ENCODE data around the gene MAT2B. TPM values are rescaled to one million over a fixed set of nuclear protein-coding genes. Genes with fewer than 3 reads are reported as not detected.

Gene MAT2B
- polyA plus RNA-seq, 1 experiment: 86.4 TPM

DNA sequence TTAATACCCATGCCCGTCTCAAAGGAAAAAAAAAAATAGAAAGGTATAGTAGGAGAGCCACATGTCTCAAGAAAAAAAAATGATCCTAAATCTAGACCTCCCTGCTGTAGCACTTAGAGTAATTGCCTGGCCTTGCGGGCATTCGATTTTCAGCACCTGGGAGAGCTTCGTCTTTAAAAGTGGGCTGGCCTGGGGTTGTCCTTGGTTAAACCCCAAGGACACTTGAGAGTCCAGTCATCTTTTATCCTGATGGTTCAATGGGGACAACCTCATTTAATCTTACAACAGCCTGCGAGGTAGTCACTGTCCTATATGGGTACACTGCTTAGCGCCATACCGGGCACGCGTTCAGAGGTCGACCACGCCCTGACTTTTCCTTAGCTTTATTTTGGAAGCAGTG, 60.1 kb downstream of the MAT2B start:
- H3K4me3 ChIP-seq (ENCODE audit: low read depth, low read length): peak overlapping the region; percentile 50
- ChIA-PET POLR2A (no interaction called here), CTCF (interaction anchor here (0.5 to 13.4 kb wide), 10 partner anchors 9 to 1107 kb away, joined by 3 to 142 read pairs (median 4); no protein-coding TSS in a partner anchor)
- H3K27ac ChIP-seq (ENCODE audit: low read depth, low read length): no peak overlapping the region
- no peaks in the 10 kb centered on the region for H3K9me3 ChIP-seq (ENCODE audit: control insufficient read depth, insufficient read depth, low read length)
- DNase-seq (ENCODE audit: low read depth, low spot score): no peak
- no peaks in the 10 kb centered on the region for H3K27me3 ChIP-seq (ENCODE audit: control insufficient read depth, insufficient read depth, low read length)
- TF ChIP-seq, protein P1, sequence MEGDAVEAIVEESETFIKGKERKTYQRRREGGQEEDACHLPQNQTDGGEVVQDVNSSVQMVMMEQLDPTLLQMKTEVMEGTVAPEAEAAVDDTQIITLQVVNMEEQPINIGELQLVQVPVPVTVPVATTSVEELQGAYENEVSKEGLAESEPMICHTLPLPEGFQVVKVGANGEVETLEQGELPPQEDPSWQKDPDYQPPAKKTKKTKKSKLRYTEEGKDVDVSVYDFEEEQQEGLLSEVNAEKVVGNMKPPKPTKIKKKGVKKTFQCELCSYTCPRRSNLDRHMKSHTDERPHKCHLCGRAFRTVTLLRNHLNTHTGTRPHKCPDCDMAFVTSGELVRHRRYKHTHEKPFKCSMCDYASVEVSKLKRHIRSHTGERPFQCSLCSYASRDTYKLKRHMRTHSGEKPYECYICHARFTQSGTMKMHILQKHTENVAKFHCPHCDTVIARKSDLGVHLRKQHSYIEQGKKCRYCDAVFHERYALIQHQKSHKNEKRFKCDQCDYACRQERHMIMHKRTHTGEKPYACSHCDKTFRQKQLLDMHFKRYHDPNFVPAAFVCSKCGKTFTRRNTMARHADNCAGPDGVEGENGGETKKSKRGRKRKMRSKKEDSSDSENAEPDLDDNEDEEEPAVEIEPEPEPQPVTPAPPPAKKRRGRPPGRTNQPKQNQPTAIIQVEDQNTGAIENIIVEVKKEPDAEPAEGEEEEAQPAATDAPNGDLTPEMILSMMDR (IDR thresholded peaks at IDR 0.05; ENCODE audit: low read depth, low read length): no peak

DNA sequence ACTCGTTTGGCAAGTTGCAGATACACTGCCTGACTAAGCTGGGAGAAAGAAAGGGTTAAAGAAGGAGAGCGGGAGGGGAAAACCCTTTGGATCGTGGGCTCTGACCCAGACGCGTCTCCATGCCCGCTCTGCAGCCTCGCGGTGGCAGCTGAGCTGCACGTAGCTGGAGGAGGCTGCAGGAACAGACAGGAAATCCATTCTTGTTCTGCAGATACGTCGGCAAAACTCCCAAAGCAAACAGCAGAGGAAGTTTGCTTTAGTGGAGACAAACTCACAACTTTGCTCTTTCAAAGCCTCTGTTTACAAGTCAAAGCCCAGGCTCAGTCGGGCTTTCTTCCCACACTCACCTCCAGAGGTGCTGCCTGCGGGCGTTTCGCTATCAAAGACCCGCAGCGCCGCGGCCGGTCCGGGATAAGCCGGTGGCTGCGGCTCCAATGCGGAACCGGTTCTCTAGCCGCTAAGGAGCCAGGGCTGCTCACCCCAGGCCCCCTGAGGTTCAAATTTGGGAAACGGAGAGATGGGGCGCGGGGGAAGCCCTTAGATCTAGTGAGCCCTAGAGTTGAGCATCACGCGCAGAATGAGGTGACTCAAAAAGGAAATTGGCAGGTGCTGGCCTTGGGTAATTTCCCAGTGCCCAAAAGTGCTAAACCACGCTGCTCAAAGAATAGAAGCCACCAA, 60.7 kb downstream of the MAT2B start:
- peak overlapping the region; percentile 50 for H3K4me3 ChIP-seq (ENCODE audit: low read depth, low read length)
- no peak for DNase-seq (ENCODE audit: low read depth, low spot score)
- no peak overlapping the region for H3K27ac ChIP-seq (ENCODE audit: low read depth, low read length)
- ChIA-PET POLR2A (no interaction called here), CTCF (interaction anchor here (0.6 to 13.4 kb wide), 11 partner anchors 9 to 1643 kb away, joined by 3 to 142 read pairs (median 4); no protein-coding TSS in a partner anchor)
- TF ChIP-seq, protein P1 (IDR thresholded peaks at IDR 0.05; ENCODE audit: low read depth, low read length): no peak
- H3K9me3 ChIP-seq (ENCODE audit: control insufficient read depth, insufficient read depth, low read length): no peaks in the 10 kb centered on the region
- H3K27me3 ChIP-seq (ENCODE audit: control insufficient read depth, insufficient read depth, low read length): no peaks in the 10 kb centered on the region

DNA sequence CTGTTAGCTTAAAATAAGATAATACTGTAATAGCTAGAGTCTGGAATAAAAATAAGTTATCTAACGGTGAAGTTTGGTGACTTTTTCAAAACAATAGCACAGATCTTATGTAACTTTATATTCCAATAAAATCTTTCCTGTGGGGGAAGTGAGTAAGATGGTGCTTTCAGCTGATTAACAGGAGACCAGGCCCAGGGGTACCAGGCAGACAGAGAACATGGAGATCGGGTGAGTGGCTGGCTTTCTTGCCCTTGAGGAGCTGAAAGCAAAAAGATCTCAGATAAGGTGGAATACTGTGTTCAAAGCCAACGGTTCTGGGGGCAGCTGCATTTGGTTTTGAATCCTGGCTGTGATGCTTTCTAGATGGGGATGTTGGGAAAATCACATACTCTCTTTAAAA, 61.3 kb downstream of the MAT2B start:
- no peak for DNase-seq (ENCODE audit: low read depth, low spot score)
- ChIA-PET POLR2A (no interaction called here), CTCF (interaction anchor here (1.0 to 13.4 kb wide), 7 partner anchors 119 to 1643 kb away, joined by 3 to 142 read pairs (median 4); no protein-coding TSS in a partner anchor)
- TF ChIP-seq, protein P1 (IDR thresholded peaks at IDR 0.05; ENCODE audit: low read depth, low read length): no peak
- no peaks in the 10 kb centered on the region for H3K27me3 ChIP-seq (ENCODE audit: control insufficient read depth, insufficient read depth, low read length)
- no peak overlapping the region for H3K4me3 ChIP-seq (ENCODE audit: low read depth, low read length)
- H3K9me3 ChIP-seq (ENCODE audit: control insufficient read depth, insufficient read depth, low read length): no peaks in the 10 kb centered on the region
- no peak overlapping the region for H3K27ac ChIP-seq (ENCODE audit: low read depth, low read length)

DNA sequence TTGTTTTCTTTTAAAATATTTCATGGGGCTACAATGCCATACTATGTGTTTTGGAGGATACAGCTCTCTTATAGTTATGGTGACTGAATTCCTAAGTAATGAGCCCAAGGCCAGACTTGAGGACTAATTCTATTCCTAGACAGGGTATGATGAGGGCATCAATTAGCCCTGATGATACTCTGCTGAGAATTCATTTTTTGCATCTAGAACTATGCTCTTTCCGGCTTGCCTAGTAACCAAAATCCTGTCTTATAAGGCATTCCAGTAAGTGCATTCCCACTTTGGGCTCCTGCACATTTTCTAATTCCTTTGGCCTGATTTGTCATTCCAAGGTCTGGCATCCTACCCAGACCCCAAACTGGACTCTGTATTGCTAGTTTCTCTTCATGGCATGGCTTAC, 62.4 kb downstream of the MAT2B start:
- Histone ChIP-seq H3K4me3 (ENCODE audit: low read depth, low read length) (no peak overlapping the region), H3K27ac (ENCODE audit: low read depth, low read length) (no peak overlapping the region), H3K27me3 (ENCODE audit: control insufficient read depth, insufficient read depth, low read length) (no peaks in the 10 kb centered on the region), H3K9me3 (ENCODE audit: control insufficient read depth, insufficient read depth, low read length) (no peaks in the 10 kb centered on the region)
- ChIA-PET CTCF (interaction anchor here (1.0 to 13.4 kb wide), 6 partner anchors 126 to 997 kb away, joined by 3 to 142 read pairs (median 6); no protein-coding TSS in a partner anchor), POLR2A (no interaction called here)
- TF ChIP-seq, protein P1 (IDR thresholded peaks at IDR 0.05; ENCODE audit: low read depth, low read length): no peak
- DNase-seq (ENCODE audit: low read depth, low spot score): no peak

Other genes with a start within 250 kb of the MAT2B start
- 236 and 325 TPM in 2 replicates for gene CCNG1, start 68.0 kb upstream of the MAT2B start, polyA plus RNA-seq (2011; rRNA removed)
- 3.8 and 5.6 TPM in 2 replicates for gene NUDCD2, start 45.5 kb upstream of the MAT2B start, polyA plus RNA-seq (2011; rRNA removed)
- gene HMMR, start 45.0 kb upstream of the MAT2B start, polyA plus RNA-seq (2011; rRNA removed): 6.3 and 12.5 TPM in 2 replicates